ENCODE measurements around the gene GAPDHS. TPM values are rescaled to one million over a fixed set of nuclear protein-coding genes. Genes with fewer than 3 reads are reported as not detected.

Gene GAPDHS
- total and polyA plus RNA-seq, 2 of the 13 experiments (the other 11 are each of a cell fraction or from before 2014, with no cell fraction given), result not detected

DNA sequence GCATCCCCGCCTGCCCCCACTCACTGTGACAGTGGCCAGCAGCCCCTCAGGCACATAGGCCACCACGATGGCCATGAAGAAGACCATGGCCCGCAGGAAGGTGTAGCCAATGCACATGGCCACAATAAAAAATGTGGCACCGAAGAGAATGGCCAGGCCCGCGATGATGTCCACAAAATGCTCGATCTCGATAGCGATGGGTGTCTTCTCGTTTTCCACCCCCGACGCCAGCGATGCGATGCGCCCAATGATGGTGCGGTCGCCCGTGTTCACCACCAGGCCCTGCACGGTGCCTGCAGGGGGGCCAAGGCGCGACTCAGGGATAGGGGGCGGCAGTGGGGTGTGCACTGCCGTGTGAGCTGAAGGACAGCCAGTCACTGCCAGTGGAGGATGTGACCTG is 26.5 kb downstream of the GAPDHS start:
- POLR2A ChIA-PET, result no interaction called here
- intact Hi-C loops (cut with micrococcal nuclease; ENCODE audit: unreplicated experiment) (loop anchor here (5.0 to 10.0 kb wide), 3 partner anchors 33 to 85 kb away; partner anchors contain the start of genes COX6B1, ETV2 and HAUS5), in situ Hi-C loops (cut with HindIII; ENCODE audit: extremely low pct_ligation_motif_present, low pct_unique_long_range_greater_than_20kb) (loop anchor here (5.0 kb wide), 1 partner anchor 33 kb away; no protein-coding TSS in a partner anchor)
- Histone ChIP-seq H3K4me2 (ENCODE audit: low read depth, low read length) (no peak overlapping the region), H3K27me3 (ENCODE audit: control insufficient read depth in 1 of 2, insufficient read depth in 2 of 2, low read length in 2 of 2) (peaks cover 1 to 45% of the 10 kb centered on the region in 2 experiments; a peak in 3 of 5 replicates), H3K4me3 (replicated peaks in 1 of 3; ENCODE audit: insufficient read depth in 1 of 3, low read depth in 2 of 3, low read length in 3 of 3) (no peak overlapping the region), H3K36me3 (replicated peaks in 1 of 2; ENCODE audit: control insufficient read depth in 1 of 2, insufficient read depth in 2 of 2, low read length in 2 of 2) (no peaks in the 10 kb centered on the region), H3K9me3 (ENCODE audit: low read length) (no peaks in the 10 kb centered on the region), H2AFZ (ENCODE audit: low read length) (no peak overlapping the region), H4K20me1 (ENCODE audit: insufficient read depth, low read length) (no peaks in the 10 kb centered on the region), H3K27ac (ENCODE audit: extremely low read length, insufficient read depth, low read length) (no peak overlapping the region), H3K9ac (ENCODE audit: insufficient read depth, low read depth, low read length) (no peak overlapping the region), H3K4me1 (ENCODE audit: insufficient read depth, low read length) (peaks cover 24% of the 10 kb centered on the region), H3K79me2 (ENCODE audit: insufficient read depth, low read length) (no peaks in the 10 kb centered on the region)
- no peak for DNase-seq (ENCODE audit: low spot score)
- no TSS peak for BruUV-seq (replicated peaks)
- 65% methylated on average over 23 of the region's 23 CpGs for WGBS (ENCODE audit: low lambda C conversion rate)
- FAIRE-seq, result no peak
- ATAC-seq, result no peak
- TF ChIP-seq HDAC1 (CRISPR knock-in tag; IDR thresholded peaks at IDR 0.05) (no peak), POLR2G (IDR thresholded peaks at IDR 0.05; ENCODE audit: low read depth, low read length) (no peak), MTF1 (CRISPR knock-in tag; IDR thresholded peaks at IDR 0.05) (no peak), NFKBIZ (CRISPR knock-in tag; IDR thresholded peaks at IDR 0.05) (no peak), ZNF775 (CRISPR knock-in tag; IDR thresholded peaks at IDR 0.05; ENCODE audit: borderline replicate concordance) (no peak), MIER3 (CRISPR knock-in tag; IDR thresholded peaks at IDR 0.05; ENCODE audit: borderline replicate concordance) (no peak), NFE2L1 (CRISPR knock-in tag; IDR thresholded peaks at IDR 0.05; ENCODE audit: borderline replicate concordance) (no peak), ZNF383 (CRISPR knock-in tag; IDR thresholded peaks at IDR 0.05; ENCODE audit: borderline replicate concordance) (no peak), ZNF205 (CRISPR knock-in tag; IDR thresholded peaks at IDR 0.05) (no peak), DMAP1 (CRISPR knock-in tag; IDR thresholded peaks at IDR 0.05) (no peak)
- TF ChIP-seq, protein P1, sequence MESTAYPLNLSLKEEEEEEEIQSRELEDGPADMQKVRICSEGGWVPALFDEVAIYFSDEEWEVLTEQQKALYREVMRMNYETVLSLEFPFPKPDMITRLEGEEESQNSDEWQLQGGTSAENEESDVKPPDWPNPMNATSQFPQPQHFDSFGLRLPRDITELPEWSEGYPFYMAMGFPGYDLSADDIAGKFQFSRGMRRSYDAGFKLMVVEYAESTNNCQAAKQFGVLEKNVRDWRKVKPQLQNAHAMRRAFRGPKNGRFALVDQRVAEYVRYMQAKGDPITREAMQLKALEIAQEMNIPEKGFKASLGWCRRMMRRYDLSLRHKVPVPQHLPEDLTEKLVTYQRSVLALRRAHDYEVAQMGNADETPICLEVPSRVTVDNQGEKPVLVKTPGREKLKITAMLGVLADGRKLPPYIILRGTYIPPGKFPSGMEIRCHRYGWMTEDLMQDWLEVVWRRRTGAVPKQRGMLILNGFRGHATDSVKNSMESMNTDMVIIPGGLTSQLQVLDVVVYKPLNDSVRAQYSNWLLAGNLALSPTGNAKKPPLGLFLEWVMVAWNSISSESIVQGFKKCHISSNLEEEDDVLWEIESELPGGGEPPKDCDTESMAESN (CRISPR knock-in tag; conservative IDR thresholded peaks at IDR 0.05), result no peak
- TF ChIP-seq, protein P2, sequence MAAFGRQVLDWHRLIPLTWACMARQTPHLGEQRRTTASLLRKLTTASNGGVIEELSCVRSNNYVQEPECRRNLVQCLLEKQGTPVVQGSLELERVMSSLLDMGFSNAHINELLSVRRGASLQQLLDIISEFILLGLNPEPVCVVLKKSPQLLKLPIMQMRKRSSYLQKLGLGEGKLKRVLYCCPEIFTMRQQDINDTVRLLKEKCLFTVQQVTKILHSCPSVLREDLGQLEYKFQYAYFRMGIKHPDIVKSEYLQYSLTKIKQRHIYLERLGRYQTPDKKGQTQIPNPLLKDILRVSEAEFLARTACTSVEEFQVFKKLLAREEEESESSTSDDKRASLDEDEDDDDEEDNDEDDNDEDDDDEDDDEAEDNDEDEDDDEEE (CRISPR knock-in tag; IDR thresholded peaks at IDR 0.05), result no peak
- CTCF ChIA-PET (ENCODE audit: low intra/inter-chr PET ratio, low total read pairs), result no interaction called here
